Prostate gland (tissue), 2 donors: Measurements from ENCODE around the gene DPYSL3. TPM values are rescaled to one million over a fixed set of nuclear protein-coding genes. Genes with fewer than 3 reads are reported as not detected.

Experiments used
- DNase-seq: peaks from one replicate; pipeline ENCODE4 v3.0.0-alpha.2; 2019; ENCODE audit warnings: low spot score
- H3K27ac ChIP-seq, 2 donors: fragments of 200-600 bp; sonication (generic); 2 replicates each; pipeline ENCODE4 v1.5.1; 2017 to 2019
- H3K27me3 ChIP-seq: fragments of 200-600 bp; sonication (generic); replicated peaks from 2 replicates; pipeline ENCODE4 v1.5.1; 2019; ENCODE audit not compliant: insufficient read depth
- H3K36me3 ChIP-seq, 2 donors: fragments of 200-600 bp; sonication (generic); 1 replicate in 1 of 2; 2 replicates in 1 of 2; pipeline versions ENCODE4 v1.5.1 to v1.8.1; 2017 to 2019
- H3K4me1 ChIP-seq: fragments of 200-600 bp; sonication (generic); replicated peaks from 2 replicates; pipeline ENCODE4 v1.5.1; 2019
- H3K4me3 ChIP-seq, 2 donors: fragments of 200-600 bp; sonication (generic); 2 replicates each; pipeline ENCODE4 v1.5.1; 2017 to 2019
- H3K9me3 ChIP-seq: fragments of 200-600 bp; sonication (generic); 2 replicates; pipeline ENCODE4 v1.5.1; 2017
- WGBS: methylation state at CpG from one replicate; pipeline ENCODE4 v1.1.5; 2018; 5-methylcytosine and 5-hydroxymethylcytosine counted together
- intact Hi-C: fragments of 100-400 bp; cut with DNase I; formaldehyde crosslinking; loops from one replicate; pipeline ENCODE4 v1.14.2; 2022
- small RNA-seq, 2 donors: library from RNA; depleted of rRNA; stranded (forward); fragments of <200 nt; gene quantifications; one replicate each; pipeline ENCODE3, GENCODE V24; 2016
- total RNA-seq, 2 donors: library from RNA; depleted of rRNA; stranded (reverse); fragments of >200 nt; gene quantifications; one replicate each; pipeline ENCODE4 v1.1.0, GENCODE V29; 2016
- TF ChIP-seq, protein P1 (sequence below), 4 experiments: fragments of 200-600 bp in 2 of 4; fragments of 450-650 bp in 2 of 4; sonication (generic) in 2 of 4; IDR thresholded peaks; 1 replicate in 3 of 4; 2 replicates in 1 of 4; pipeline ENCODE4 v1.5.1; 2016 to 2019; ENCODE audit warnings: antibody characterized with exemption in 4 of 4, mild to moderate bottlenecking in 2 of 4, moderate library complexity in 2 of 4

The DPYSL3 gene
- total RNA-seq, 2 donors from 2014 or later: 113 to 126 TPM

DNA sequence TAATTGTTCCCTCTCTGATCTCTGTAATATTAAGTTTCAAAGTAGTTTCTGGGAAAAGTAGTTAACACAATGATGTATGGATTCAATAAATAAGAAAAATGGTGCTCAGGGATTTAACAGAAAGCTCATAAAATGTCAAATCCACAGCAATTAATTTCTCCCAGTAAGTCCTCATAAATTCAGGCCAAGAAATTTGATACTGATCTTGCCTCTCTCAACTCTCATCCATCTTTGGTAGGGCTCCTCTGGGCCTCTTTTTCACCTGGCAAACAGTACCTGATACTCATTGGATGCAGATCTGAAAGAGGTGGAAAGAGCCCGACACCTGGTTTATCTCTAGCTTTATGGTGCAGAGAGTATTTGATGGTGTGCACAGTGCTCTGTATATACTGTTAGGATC, 168.9 kb downstream of the DPYSL3 start:
- no peak overlapping the region for H3K27ac ChIP-seq
- H3K4me3 ChIP-seq: no peak overlapping the region
- intact Hi-C loops: no loop called here
- H3K9me3 ChIP-seq: no peaks in the 10 kb centered on the region
- no peaks in the 10 kb centered on the region for H3K4me1 ChIP-seq
- TF ChIP-seq, protein P1, sequence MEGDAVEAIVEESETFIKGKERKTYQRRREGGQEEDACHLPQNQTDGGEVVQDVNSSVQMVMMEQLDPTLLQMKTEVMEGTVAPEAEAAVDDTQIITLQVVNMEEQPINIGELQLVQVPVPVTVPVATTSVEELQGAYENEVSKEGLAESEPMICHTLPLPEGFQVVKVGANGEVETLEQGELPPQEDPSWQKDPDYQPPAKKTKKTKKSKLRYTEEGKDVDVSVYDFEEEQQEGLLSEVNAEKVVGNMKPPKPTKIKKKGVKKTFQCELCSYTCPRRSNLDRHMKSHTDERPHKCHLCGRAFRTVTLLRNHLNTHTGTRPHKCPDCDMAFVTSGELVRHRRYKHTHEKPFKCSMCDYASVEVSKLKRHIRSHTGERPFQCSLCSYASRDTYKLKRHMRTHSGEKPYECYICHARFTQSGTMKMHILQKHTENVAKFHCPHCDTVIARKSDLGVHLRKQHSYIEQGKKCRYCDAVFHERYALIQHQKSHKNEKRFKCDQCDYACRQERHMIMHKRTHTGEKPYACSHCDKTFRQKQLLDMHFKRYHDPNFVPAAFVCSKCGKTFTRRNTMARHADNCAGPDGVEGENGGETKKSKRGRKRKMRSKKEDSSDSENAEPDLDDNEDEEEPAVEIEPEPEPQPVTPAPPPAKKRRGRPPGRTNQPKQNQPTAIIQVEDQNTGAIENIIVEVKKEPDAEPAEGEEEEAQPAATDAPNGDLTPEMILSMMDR (IDR thresholded peaks at IDR 0.05): no peak
- no peak for DNase-seq
- 37% methylated on average over 1 of the region's 1 CpG for WGBS
- no peaks in the 10 kb centered on the region for H3K36me3 ChIP-seq
- H3K27me3 ChIP-seq: no peaks in the 10 kb centered on the region

Small RNAs within 50 kb of the gene (small RNA-seq; reads per million reads assigned to genes)
- 0 reads per million in 2 donors for gene AC011373.1
